Lung (tissue), 16 donors: ENCODE measurements around the gene L3MBTL1. TPM values are rescaled to one million over a fixed set of nuclear protein-coding genes. Genes with fewer than 3 reads are reported as not detected.
A peak's percentile ranks its signal among the peaks of the same experiment; 100 is the strongest.

Source experiments
- ATAC-seq: fragments of 200-7000 bp; cut with Tn5 transposase; one replicate; pipeline ENCODE4 v1.9.1; 2020; ENCODE audit warnings: moderate number of reproducible peaks; ENCODE audit not compliant: insufficient read depth, low FRiP score
- DNase-seq, 3 donors: peaks; one replicate each; pipeline ENCODE4 v3.0.0-alpha.2; 2013 to 2017
- H3K27ac ChIP-seq, 2 donors: one replicate each; pipeline ENCODE4 v1.5.1; 2013; ENCODE audit warnings: mild to moderate bottlenecking in 2 of 2, moderate library complexity in 2 of 2, control low read depth in 1 of 2, inconsistent platforms in 1 of 2, low read depth in 1 of 2, low read length in 1 of 2
- H3K27me3 ChIP-seq, 3 donors: one replicate each; pipeline ENCODE4 v1.5.1; 2013; ENCODE audit warnings: low read length in 2 of 3; ENCODE audit not compliant: control insufficient read depth in 3 of 3, insufficient read depth in 3 of 3
- H3K36me3 ChIP-seq, 4 donors: one replicate each; pipeline ENCODE4 v1.5.1; 2013; ENCODE audit warnings: low read length in 4 of 4, mild to moderate bottlenecking in 1 of 4, moderate library complexity in 1 of 4; ENCODE audit not compliant: control insufficient read depth in 4 of 4, insufficient read depth in 4 of 4
- H3K4me1 ChIP-seq, 5 donors: one replicate each; pipeline ENCODE4 v1.5.1; 2013; ENCODE audit warnings: low read length in 5 of 5, mild to moderate bottlenecking in 2 of 5, moderate library complexity in 1 of 5; ENCODE audit not compliant: control insufficient read depth in 5 of 5, insufficient read depth in 5 of 5
- H3K4me3 ChIP-seq: one replicate; pipeline ENCODE4 v1.5.1; 2013; ENCODE audit warnings: mild to moderate bottlenecking, control low read depth, moderate library complexity
- H3K9ac ChIP-seq, 2 donors: one replicate each; pipeline ENCODE4 v1.5.1; 2013; ENCODE audit warnings: low read length in 2 of 2, control low read depth in 1 of 2; ENCODE audit not compliant: insufficient read depth in 1 of 2
- H3K9me3 ChIP-seq, 4 donors: one replicate each; pipeline ENCODE4 v1.5.1; 2013; ENCODE audit warnings: low read length in 3 of 4, mild to moderate bottlenecking in 1 of 4, moderate library complexity in 1 of 4; ENCODE audit not compliant: control insufficient read depth in 4 of 4, insufficient read depth in 3 of 4
- CTCF ChIP-seq: IDR thresholded peaks from 2 replicates; pipeline ENCODE4 v1.5.1; 2012; ENCODE audit warnings: mild to moderate bottlenecking; ENCODE audit errors: control extremely low read depth, extremely low read depth
- WGBS, 2 donors: extraction: QIAGEN DNeasy Blood & Tissue Kit; methylation state at CpG; one replicate each; pipeline ENCODE4 v1.1.7; 2013; 5-methylcytosine and 5-hydroxymethylcytosine counted together
- long read RNA-seq, 5 donors: transcript quantifications; one replicate each; lab custom pipeline, GENCODE V29; 2026
- polyA plus RNA-seq, 2 donors: library from polyadenylated mRNA; stranded (reverse); fragments of 200-250 nt; gene quantifications; one replicate each; pipeline ENCODE4 v1.2.1, GENCODE V29; 2013
- total RNA-seq, 2 donors: library from RNA; depleted of rRNA in 1 of 2; stranded (reverse); fragments of >200 nt in 1 of 2; gene quantifications; one replicate each; pipeline ENCODE4 v1.2.1, GENCODE V29; 2014 to 2021
- donor health status: control.
- donor health status: control.
- donor health status: Bipolar disorder and iron deficiency.
- donor health status: healthy.
- donor health status: DM: yes; HTN: yes; CAD: no.

The L3MBTL1 gene
- 10 to 100 TPM in 1 of 2 donors, 1 to 10 TPM in 1; 8.8 to 18.6 TPM for total RNA-seq
- polyA plus RNA-seq = 1 to 10 TPM; 1.7 to 4.4 TPM
- long read RNA-seq, donor 1, partial matches to known transcripts = 0 of 2 reads
- long read RNA-seq, donor 1, other reads (novel, unspliced or antisense) = 0 of 2 reads
- long read RNA-seq, donor 2 = 0 reads
- long read RNA-seq, donor 3 = 0 reads
- long read RNA-seq, donor 4 = 0 reads
- long read RNA-seq, donor 5, partial matches to known transcripts = 0 of 1 reads
- long read RNA-seq, donor 5, other reads (novel, unspliced or antisense) = 0 of 1 reads

GRCh38 chr20:43507150-43508080 is at the start of gene L3MBTL1:
Gene L3MBTL1, plus strand, starts transcription at chr20:43507697. Its CDS starts 5,807 bp downstream, at chr20:43513504.
- ATAC-seq = peak; percentile 85
- WGBS, 2 donors = 5% methylated on average over 81 to 95 of the region's 95 CpGs
- peaks cover 2 to 19% (median 12%) of the 10 kb centered on the region in 3 donors for H3K27me3 ChIP-seq
- H3K4me1 ChIP-seq = peaks cover 0 to 13% (median 0%) of the 10 kb centered on the region in 5 donors
- TF ChIP-seq CTCF = no peak
- H3K9ac ChIP-seq = no peak within 1 kb of the TSS
- no peaks in the 10 kb centered on the region for H3K9me3 ChIP-seq
- peak; percentile 35 to 62 (median 46) for DNase-seq
- no peaks in the 10 kb centered on the region for H3K36me3 ChIP-seq
- H3K27ac ChIP-seq = no peak within 1 kb of the TSS
- H3K4me3 ChIP-seq = peak within 1 kb of the TSS; percentile 52

GRCh38 chr20:43458422-43458924 is 49.0 kb upstream of the L3MBTL1 start:
- peak overlapping the region; percentile 98 to 100 for H3K9ac ChIP-seq
- DNase-seq (peak in 1 of 3 donors; percentile 39), ATAC-seq (no peak)
- peaks cover 0 to 21% (median 3%) of the 10 kb centered on the region in 5 donors for H3K4me1 ChIP-seq
- peak overlapping the region; percentile 100 for H3K27ac ChIP-seq
- no peaks in the 10 kb centered on the region for H3K9me3 ChIP-seq
- TF ChIP-seq CTCF = no peak
- H3K4me3 ChIP-seq = peak overlapping the region; percentile 95
- H3K36me3 ChIP-seq = peaks cover 9 to 44% (median 25%) of the 10 kb centered on the region in 4 donors
- peaks cover 0 to 5% (median 0%) of the 10 kb centered on the region in 3 donors for H3K27me3 ChIP-seq
- 1% methylated on average over 40 to 41 of the region's 41 CpGs for WGBS, 2 donors

- 64 to 75% methylated on average over 12 of the region's 12 CpGs for WGBS, 2 donors
- DNase-seq (peak; percentile 46 to 58 (median 58)), ATAC-seq (no peak)
- Histone ChIP-seq H3K27me3 (peaks cover 0 to 1% (median 0%) of the 10 kb centered on the region in 3 donors), H3K9me3 (no peaks in the 10 kb centered on the region), H3K36me3 (peaks cover 9 to 51% (median 29%) of the 10 kb centered on the region in 4 donors), H3K4me3 (peak overlapping the region; percentile 55), H3K9ac (peak overlapping the region in 1 of 2 donors; percentile 68), H3K27ac (peak overlapping the region in 1 of 2 donors; percentile 62), H3K4me1 (peaks cover 0 to 21% (median 3%) of the 10 kb centered on the region in 5 donors)
- TF ChIP-seq CTCF = no peak
Measured at GRCh38 chr20:43459022-43459942, 48.2 kb upstream of the L3MBTL1 start.
